Measurements from ENCODE around the gene PAN2. TPM values are rescaled to one million over a fixed set of nuclear protein-coding genes. Genes with fewer than 3 reads are reported as not detected.

PAN2 gene
- total RNA-seq, 1 experiment from 2014 or later, result 35.4 TPM

GRCh38 chr12:56330936-56331490 is 2.8 kb downstream of the PAN2 start:
- no peak overlapping the region for H3K27ac ChIP-seq (ENCODE audit: insufficient read length, low read depth, low read length)
- no peaks in the 10 kb centered on the region for H4K20me1 ChIP-seq (ENCODE audit: control insufficient read depth, insufficient read depth, insufficient read length)
- H3K18ac ChIP-seq (ENCODE audit: insufficient read length, low read depth, low read length), result no peak overlapping the region
- H4K91ac ChIP-seq (ENCODE audit: insufficient read length, low read depth, low read length), result no peak overlapping the region
- no peak overlapping the region for H3K4ac ChIP-seq (ENCODE audit: low read depth, low read length)
- H2AK5ac ChIP-seq (ENCODE audit: insufficient read length, low read length), result no peak overlapping the region
- no peak overlapping the region for H3K4me2 ChIP-seq (ENCODE audit: insufficient read depth, insufficient read length, low read length)
- no peaks in the 10 kb centered on the region for H3K9me3 ChIP-seq (ENCODE audit: control insufficient read depth, low read depth, low read length)
- no peak overlapping the region for H3K23ac ChIP-seq (ENCODE audit: insufficient read length, low read depth, low read length)
- H3K23me2 ChIP-seq (ENCODE audit: insufficient read length, low read depth, low read length, poor library complexity, severe bottlenecking), result peaks cover 9% of the 10 kb centered on the region
- H3K4me1 Mint-ChIP-seq, result peaks cover 13 to 14% of the 10 kb centered on the region in 2 experiments
- H3K56ac ChIP-seq (ENCODE audit: insufficient read length, low read depth, low read length), result no peak overlapping the region
- no peak for TF ChIP-seq CTCF (conservative IDR thresholded peaks at IDR 0.05)
- no peaks in the 10 kb centered on the region for H3K27me3 Mint-ChIP-seq (ENCODE audit: low read depth)
- H3K79me1 ChIP-seq (ENCODE audit: insufficient read depth, low read depth, low read length, poor library complexity, severe bottlenecking), result no peaks in the 10 kb centered on the region
- H3K4me3 Mint-ChIP-seq, result no peak overlapping the region
- H3K9ac ChIP-seq (ENCODE audit: extremely low read depth, insufficient read length, low read length), result no peak overlapping the region
- H3T11ph ChIP-seq (ENCODE audit: low read length), result no peak overlapping the region
- no peak overlapping the region for H2BK15ac ChIP-seq (ENCODE audit: low read depth, low read length)
- H4K8ac ChIP-seq (replicated peaks; ENCODE audit: insufficient read length, low read depth, low read length), result no peak overlapping the region
- no peak overlapping the region for H2BK5ac ChIP-seq (ENCODE audit: insufficient read length, low read length)
- no peaks in the 10 kb centered on the region for H3K4me1 ChIP-seq (ENCODE audit: insufficient read depth, low read length)
- peaks cover 0 to 22% (median 14%) of the 10 kb centered on the region in 3 experiments; a peak in 4 of 7 replicates for H3K36me3 Mint-ChIP-seq (ENCODE audit: insufficient read depth in 1 of 3, low read depth in 3 of 3)
- no peak for DNase-seq
- no peak overlapping the region for H3K27ac Mint-ChIP-seq
- H3K27me3 ChIP-seq (ENCODE audit: insufficient read depth, low read length), result no peaks in the 10 kb centered on the region
- H2BK120ac ChIP-seq (ENCODE audit: low read depth, low read length, poor library complexity, severe bottlenecking), result no peak overlapping the region
- no peak overlapping the region for H2BK12ac ChIP-seq (ENCODE audit: insufficient read length, low read depth, low read length)
- no peak overlapping the region for H2AFZ ChIP-seq (ENCODE audit: low read length)
- H3K79me2 ChIP-seq (ENCODE audit: insufficient read depth, low read length), result no peaks in the 10 kb centered on the region
- no peak overlapping the region for H2BK20ac ChIP-seq (ENCODE audit: low read depth, low read length, poor library complexity, severe bottlenecking)
- H4K5ac ChIP-seq (ENCODE audit: insufficient read length, low read depth, low read length), result no peak overlapping the region
- no peaks in the 10 kb centered on the region for H3K9me3 Mint-ChIP-seq
- no CpG with 5 or more reads among the region's 7 CpGs for WGBS (ENCODE audit: extremely low coverage, insufficient read length, low lambda C conversion rate)
- H3K14ac ChIP-seq (ENCODE audit: insufficient read depth, low read length), result no peak overlapping the region

Measured in H9 (cell line).